ENCODE results near the gene RHBDD3. TPM values are rescaled to one million over a fixed set of nuclear protein-coding genes. Genes with fewer than 3 reads are reported as not detected.

Gene RHBDD3
- total and polyA plus RNA-seq, 2 donors, result 22.6 to 31.1 TPM

DNA sequence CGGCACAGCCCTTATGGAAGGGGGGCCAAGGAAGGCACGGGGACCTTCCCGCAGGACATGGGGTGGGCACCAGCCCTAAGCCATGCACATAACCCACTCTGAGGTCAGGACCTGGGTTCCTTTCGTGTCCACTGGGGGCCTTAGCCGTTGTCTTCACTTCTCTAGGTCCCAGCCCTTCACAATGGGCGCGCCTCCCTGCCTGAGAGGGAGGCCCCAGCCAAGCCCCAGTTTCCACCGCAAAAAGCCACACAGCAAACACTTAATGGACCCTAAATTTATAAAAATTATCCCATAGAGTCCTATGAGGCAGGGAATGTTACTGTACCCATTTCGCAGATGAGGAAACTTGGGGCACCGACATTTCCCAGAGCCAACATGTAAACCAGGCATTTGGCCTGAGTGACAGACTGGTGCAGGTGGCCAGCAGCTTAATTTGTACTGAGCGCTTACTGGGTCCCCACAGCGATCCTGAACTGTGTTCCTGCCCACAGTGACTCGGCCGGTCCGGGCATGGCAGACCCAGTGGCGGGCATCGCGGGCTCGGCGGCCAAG lies 39.9 kb upstream of the RHBDD3 start:
- WGBS, result 94% methylated on average over 20 of the region's 20 CpGs
- Histone ChIP-seq H3K4me3 (ENCODE audit: low read length in 2 of 2) (no peak overlapping the region), H3K27ac (ENCODE audit: low read depth in 1 of 2, low read length in 1 of 2) (no peak overlapping the region), H3K36me3 (ENCODE audit: control insufficient read depth in 2 of 2, insufficient read depth in 2 of 2, low read length in 1 of 2) (no peaks in the 10 kb centered on the region), H3K4me1 (ENCODE audit: control insufficient read depth in 2 of 2, insufficient read depth in 2 of 2, low read length in 2 of 2) (peaks cover 0 to 18% of the 10 kb centered on the region in 2 donors), H3K27me3 (ENCODE audit: control insufficient read depth in 2 of 2, insufficient read depth in 1 of 2, low read length in 1 of 2) (peaks cover 41 to 82% of the 10 kb centered on the region in 2 donors), H3K9me3 (ENCODE audit: control insufficient read depth in 2 of 2, insufficient read depth in 1 of 2, low read length in 1 of 2) (peaks cover 0 to 6% of the 10 kb centered on the region in 2 donors)
- no peak for DNase-seq (ENCODE audit: low read depth in 6 of 9, low spot score in 9 of 9)

DNA sequence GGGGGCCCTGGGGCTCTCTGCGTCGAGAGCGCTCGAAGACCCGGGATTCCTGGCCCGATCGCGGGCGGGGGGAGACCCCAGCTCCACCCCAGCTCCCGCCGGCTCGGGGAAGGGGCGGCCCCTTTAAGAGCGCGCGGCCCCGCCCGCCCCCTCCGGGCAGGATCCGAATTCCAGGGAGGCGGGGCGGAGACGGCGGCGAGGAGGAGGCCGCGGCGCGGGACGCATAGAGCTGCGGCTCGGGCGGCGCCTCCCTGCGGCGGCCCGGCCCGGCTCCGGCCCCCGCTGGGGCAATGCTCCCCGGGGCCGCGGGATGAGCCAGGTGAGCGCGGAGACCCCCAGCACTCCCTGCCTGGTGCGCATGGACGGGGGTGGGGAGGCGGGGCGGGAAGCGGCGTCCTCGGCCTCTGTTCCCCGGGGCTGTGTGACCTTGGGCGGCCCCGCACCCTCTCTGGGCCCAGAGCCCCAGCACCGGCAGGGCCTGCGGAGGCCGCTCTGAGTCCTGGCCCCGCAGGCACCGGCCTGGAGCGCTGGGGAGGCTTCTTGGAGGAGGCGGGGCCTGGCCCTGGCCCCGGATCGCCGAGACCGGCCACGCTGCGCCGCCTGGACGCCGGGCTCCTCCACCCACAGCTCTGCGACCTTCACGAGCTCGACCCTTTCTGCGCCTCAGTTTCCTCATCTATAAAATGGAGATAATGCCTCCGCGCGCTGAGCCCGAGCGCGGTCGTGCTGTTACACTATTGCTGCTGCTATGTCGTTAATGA lies 39.2 kb upstream of the RHBDD3 start:
- peaks cover 36 to 76% of the 10 kb centered on the region in 2 donors for H3K27me3 ChIP-seq (ENCODE audit: control insufficient read depth in 2 of 2, insufficient read depth in 1 of 2, low read length in 1 of 2)
- H3K27ac ChIP-seq (ENCODE audit: low read depth in 1 of 2, low read length in 1 of 2), result peak overlapping the region in 1 of 2 donors; percentile 32
- H3K36me3 ChIP-seq (ENCODE audit: control insufficient read depth in 2 of 2, insufficient read depth in 2 of 2, low read length in 1 of 2), result no peaks in the 10 kb centered on the region
- DNase-seq (ENCODE audit: low read depth in 6 of 9, low spot score in 9 of 9), result peak in 1 of 9 donors; percentile 32
- H3K9me3 ChIP-seq (ENCODE audit: control insufficient read depth in 2 of 2, insufficient read depth in 1 of 2, low read length in 1 of 2), result peaks cover 0 to 6% of the 10 kb centered on the region in 2 donors
- WGBS, result 17% methylated on average over 83 of the region's 83 CpGs
- peaks cover 0 to 18% of the 10 kb centered on the region in 2 donors for H3K4me1 ChIP-seq (ENCODE audit: control insufficient read depth in 2 of 2, insufficient read depth in 2 of 2, low read length in 2 of 2)
- H3K4me3 ChIP-seq (ENCODE audit: low read length in 2 of 2), result peak overlapping the region; percentile 39 to 50

DNA sequence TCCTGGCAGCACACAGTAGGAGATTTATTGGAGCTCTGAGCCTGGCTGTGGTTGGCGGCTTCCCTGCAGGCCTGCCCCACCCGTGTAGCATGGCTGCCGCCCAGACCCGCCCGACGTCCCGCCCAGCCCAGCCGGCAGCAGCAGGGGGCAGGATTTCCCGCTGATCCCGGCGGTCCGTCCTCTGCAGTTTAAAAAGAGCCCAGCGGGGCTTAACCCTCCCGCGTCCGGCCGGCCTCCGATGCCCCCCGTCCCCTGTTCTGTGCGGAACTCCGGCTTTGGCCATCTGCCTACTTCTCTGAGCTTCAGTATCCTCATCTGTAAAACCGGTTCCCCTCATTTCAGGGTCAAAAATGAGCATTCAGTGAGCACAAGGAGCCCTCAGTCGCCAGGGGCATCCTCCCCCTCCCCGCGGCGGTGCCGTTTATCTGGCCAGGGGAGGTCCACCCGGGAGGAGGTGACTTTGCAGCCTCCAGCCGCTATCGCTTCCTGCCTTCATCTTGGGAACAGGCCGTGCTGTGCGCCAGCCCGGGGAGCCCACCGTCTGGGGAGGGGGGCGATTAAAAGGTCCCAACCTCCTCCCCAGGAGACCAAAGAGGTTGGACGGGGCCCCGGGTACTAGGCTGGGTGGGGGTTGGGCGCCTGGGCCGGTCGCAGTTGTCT lies 38.5 kb upstream of the RHBDD3 start, which contains the start of gene GAS2L1:
Gene GAS2L1, plus strand, starts transcription at position 476 of the 660 bp plus-strand sequence. CDS start 1,456 bp downstream, outside the sequence.
- under 1% methylated on average over 40 of the region's 40 CpGs for WGBS
- Histone ChIP-seq H3K27ac (ENCODE audit: low read depth in 1 of 2, low read length in 1 of 2) (peak within 1 kb of the TSS in 1 of 2 donors; percentile 32), H3K4me1 (ENCODE audit: control insufficient read depth in 2 of 2, insufficient read depth in 2 of 2, low read length in 2 of 2) (peaks cover 0 to 18% of the 10 kb centered on the region in 2 donors), H3K9me3 (ENCODE audit: control insufficient read depth in 2 of 2, insufficient read depth in 1 of 2, low read length in 1 of 2) (peaks cover 0 to 6% of the 10 kb centered on the region in 2 donors), H3K36me3 (ENCODE audit: control insufficient read depth in 2 of 2, insufficient read depth in 2 of 2, low read length in 1 of 2) (peaks cover 2 to 3% of the 10 kb centered on the region in 2 donors), H3K4me3 (ENCODE audit: low read length in 2 of 2) (peak within 1 kb of the TSS; percentile 39 to 50), H3K27me3 (ENCODE audit: control insufficient read depth in 2 of 2, insufficient read depth in 1 of 2, low read length in 1 of 2) (peaks cover 29 to 70% of the 10 kb centered on the region in 2 donors)
- peak in 2 of 9 donors; percentile 18 to 21 for DNase-seq (ENCODE audit: low read depth in 6 of 9, low spot score in 9 of 9)

DNA sequence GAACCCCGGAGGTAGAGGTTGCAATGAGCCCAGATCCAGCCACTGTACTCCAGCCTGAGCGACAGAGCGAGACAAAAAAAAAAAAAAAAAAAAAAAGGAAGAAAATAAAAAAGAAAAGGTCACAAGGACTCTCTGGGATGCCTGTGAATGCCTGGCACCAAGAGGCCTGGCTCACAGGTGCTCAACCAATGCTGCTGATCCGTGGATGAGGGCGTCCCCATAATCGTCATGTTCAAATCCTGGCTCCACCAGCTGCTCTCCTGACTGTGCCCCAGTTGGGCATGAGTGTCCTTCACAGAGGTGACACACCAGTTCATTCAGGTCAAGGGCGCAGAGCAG lies 38.0 kb upstream of the RHBDD3 start:
- peaks cover 26 to 65% of the 10 kb centered on the region in 2 donors for H3K27me3 ChIP-seq (ENCODE audit: control insufficient read depth in 2 of 2, insufficient read depth in 1 of 2, low read length in 1 of 2)
- no peak for DNase-seq (ENCODE audit: low read depth in 6 of 9, low spot score in 9 of 9)
- peaks cover 0 to 6% of the 10 kb centered on the region in 2 donors for H3K9me3 ChIP-seq (ENCODE audit: control insufficient read depth in 2 of 2, insufficient read depth in 1 of 2, low read length in 1 of 2)
- 62% methylated on average over 7 of the region's 7 CpGs for WGBS
- no peak overlapping the region for H3K4me3 ChIP-seq (ENCODE audit: low read length in 2 of 2)
- H3K27ac ChIP-seq (ENCODE audit: low read depth in 1 of 2, low read length in 1 of 2), result no peak overlapping the region
- peaks cover 7% of the 10 kb centered on the region in 2 donors for H3K36me3 ChIP-seq (ENCODE audit: control insufficient read depth in 2 of 2, insufficient read depth in 2 of 2, low read length in 1 of 2)
- peaks cover 0 to 15% of the 10 kb centered on the region in 2 donors for H3K4me1 ChIP-seq (ENCODE audit: control insufficient read depth in 2 of 2, insufficient read depth in 2 of 2, low read length in 2 of 2)

DNA sequence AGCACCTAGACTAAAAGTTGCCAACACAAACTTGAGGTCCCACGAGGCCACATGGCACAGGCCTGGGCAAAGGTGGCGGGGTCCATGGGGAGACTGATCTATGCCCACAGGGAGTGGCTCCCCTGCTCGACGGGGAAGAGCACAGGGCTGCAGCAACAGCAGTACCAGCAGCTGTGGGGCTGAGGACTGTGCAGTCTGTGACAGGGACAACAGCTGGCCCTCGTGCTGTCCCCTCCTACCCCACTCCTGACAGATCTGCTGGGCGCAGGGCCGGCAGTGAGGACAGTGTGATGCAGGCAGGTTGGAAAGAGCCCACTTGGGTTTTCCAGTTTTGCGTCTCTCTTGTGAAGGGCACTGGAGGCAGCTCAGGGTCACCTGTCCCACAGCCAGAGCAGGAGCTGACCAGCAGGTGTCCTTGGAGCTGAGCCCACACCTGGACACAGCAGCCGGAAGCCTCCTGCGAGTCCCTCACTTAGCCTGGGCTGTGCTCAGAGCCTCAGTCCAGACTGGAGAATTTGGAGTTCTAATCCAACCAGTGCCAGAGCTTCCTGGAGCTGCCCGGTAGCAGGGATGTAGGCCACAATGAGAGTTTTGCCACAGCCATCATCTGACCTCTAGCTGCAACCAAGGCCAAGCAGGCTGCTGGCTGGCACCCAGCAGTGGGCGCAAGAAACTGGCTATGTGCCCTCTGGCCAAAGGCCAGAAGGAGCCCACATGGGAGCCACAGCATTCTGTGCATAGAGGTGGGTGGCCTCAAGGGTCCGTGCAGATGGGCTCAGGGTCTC lies 35.1 kb upstream of the RHBDD3 start:
- Histone ChIP-seq H3K36me3 (ENCODE audit: control insufficient read depth in 2 of 2, insufficient read depth in 2 of 2, low read length in 1 of 2) (peaks cover 30 to 35% of the 10 kb centered on the region in 2 donors), H3K27ac (ENCODE audit: low read depth in 1 of 2, low read length in 1 of 2) (no peak overlapping the region), H3K4me3 (ENCODE audit: low read length in 2 of 2) (no peak overlapping the region), H3K27me3 (ENCODE audit: control insufficient read depth in 2 of 2, insufficient read depth in 1 of 2, low read length in 1 of 2) (peaks cover 18 to 39% of the 10 kb centered on the region in 2 donors), H3K4me1 (ENCODE audit: control insufficient read depth in 2 of 2, insufficient read depth in 2 of 2, low read length in 2 of 2) (peaks cover 0 to 9% of the 10 kb centered on the region in 2 donors), H3K9me3 (ENCODE audit: control insufficient read depth in 2 of 2, insufficient read depth in 1 of 2, low read length in 1 of 2) (peaks cover 0 to 6% of the 10 kb centered on the region in 2 donors)
- 83% methylated on average over 13 of the region's 13 CpGs for WGBS
- DNase-seq (ENCODE audit: low read depth in 6 of 9, low spot score in 9 of 9), result no peak

DNA sequence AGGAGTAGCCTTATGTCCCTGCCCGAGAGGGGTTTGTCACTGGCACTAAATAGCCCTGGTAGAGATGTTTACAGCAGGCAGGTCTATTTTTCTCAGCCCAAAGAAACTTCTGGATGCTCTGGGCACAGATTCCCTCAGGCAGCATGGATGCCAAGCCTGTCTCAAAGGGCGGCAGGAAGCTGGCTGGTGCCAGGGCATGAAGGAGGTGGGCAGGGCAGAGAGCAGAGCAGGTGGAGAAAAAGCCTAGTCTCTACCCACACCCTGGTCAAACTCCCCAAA lies 34.6 kb upstream of the RHBDD3 start:
- Histone ChIP-seq H3K4me1 (ENCODE audit: control insufficient read depth in 2 of 2, insufficient read depth in 2 of 2, low read length in 2 of 2) (peaks cover 0 to 9% of the 10 kb centered on the region in 2 donors), H3K4me3 (ENCODE audit: low read length in 2 of 2) (no peak overlapping the region), H3K36me3 (ENCODE audit: control insufficient read depth in 2 of 2, insufficient read depth in 2 of 2, low read length in 1 of 2) (peaks cover 35 to 41% of the 10 kb centered on the region in 2 donors), H3K27me3 (ENCODE audit: control insufficient read depth in 2 of 2, insufficient read depth in 1 of 2, low read length in 1 of 2) (peaks cover 12 to 33% of the 10 kb centered on the region in 2 donors), H3K27ac (ENCODE audit: low read depth in 1 of 2, low read length in 1 of 2) (no peak overlapping the region), H3K9me3 (ENCODE audit: control insufficient read depth in 2 of 2, insufficient read depth in 1 of 2, low read length in 1 of 2) (peaks cover 0 to 6% of the 10 kb centered on the region in 2 donors)
- 94% methylated on average over 2 of the region's 2 CpGs for WGBS
- no peak for DNase-seq (ENCODE audit: low read depth in 6 of 9, low spot score in 9 of 9)

DNA sequence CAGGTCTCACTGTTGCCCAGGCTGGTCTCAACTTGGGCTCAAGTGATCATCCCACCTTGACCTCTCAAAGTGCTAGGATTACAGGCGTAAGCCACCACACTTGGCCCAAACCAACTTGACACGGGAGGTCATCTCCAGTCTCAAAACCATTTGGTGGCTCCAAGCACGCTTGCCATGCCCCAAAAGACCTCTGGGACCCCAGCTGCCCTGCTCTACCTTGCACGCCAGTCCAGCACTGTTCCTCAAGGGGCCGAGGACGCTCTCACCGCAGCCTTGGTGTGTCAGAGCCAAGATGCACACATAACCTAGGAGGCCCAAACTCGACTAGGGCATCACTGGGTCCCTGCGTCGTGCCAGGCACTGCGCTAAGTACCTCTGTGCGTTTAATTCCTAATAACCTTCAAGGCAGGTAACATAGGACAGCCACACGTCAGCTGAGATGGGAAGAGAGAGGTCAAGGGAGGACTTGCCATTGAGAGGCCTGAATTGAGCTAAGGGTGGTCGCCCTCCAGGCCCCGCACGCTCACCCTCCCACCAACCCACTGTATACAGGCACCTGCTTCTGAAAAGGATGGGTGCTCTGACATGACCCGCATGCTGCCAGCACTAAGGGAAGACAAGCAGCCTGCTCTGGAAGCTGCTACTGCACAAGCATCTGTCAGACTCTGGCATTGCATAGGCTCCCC lies 34.1 kb upstream of the RHBDD3 start:
- WGBS, result 98% methylated on average over 17 of the region's 17 CpGs
- Histone ChIP-seq H3K4me1 (ENCODE audit: control insufficient read depth in 2 of 2, insufficient read depth in 2 of 2, low read length in 2 of 2) (peaks cover 0 to 9% of the 10 kb centered on the region in 2 donors), H3K4me3 (ENCODE audit: low read length in 2 of 2) (no peak overlapping the region), H3K9me3 (ENCODE audit: control insufficient read depth in 2 of 2, insufficient read depth in 1 of 2, low read length in 1 of 2) (peaks cover 0 to 6% of the 10 kb centered on the region in 2 donors), H3K27me3 (ENCODE audit: control insufficient read depth in 2 of 2, insufficient read depth in 1 of 2, low read length in 1 of 2) (peaks cover 7 to 28% of the 10 kb centered on the region in 2 donors), H3K27ac (ENCODE audit: low read depth in 1 of 2, low read length in 1 of 2) (no peak overlapping the region), H3K36me3 (ENCODE audit: control insufficient read depth in 2 of 2, insufficient read depth in 2 of 2, low read length in 1 of 2) (peaks cover 40 to 46% of the 10 kb centered on the region in 2 donors)
- no peak for DNase-seq (ENCODE audit: low read depth in 6 of 9, low spot score in 9 of 9)

DNA sequence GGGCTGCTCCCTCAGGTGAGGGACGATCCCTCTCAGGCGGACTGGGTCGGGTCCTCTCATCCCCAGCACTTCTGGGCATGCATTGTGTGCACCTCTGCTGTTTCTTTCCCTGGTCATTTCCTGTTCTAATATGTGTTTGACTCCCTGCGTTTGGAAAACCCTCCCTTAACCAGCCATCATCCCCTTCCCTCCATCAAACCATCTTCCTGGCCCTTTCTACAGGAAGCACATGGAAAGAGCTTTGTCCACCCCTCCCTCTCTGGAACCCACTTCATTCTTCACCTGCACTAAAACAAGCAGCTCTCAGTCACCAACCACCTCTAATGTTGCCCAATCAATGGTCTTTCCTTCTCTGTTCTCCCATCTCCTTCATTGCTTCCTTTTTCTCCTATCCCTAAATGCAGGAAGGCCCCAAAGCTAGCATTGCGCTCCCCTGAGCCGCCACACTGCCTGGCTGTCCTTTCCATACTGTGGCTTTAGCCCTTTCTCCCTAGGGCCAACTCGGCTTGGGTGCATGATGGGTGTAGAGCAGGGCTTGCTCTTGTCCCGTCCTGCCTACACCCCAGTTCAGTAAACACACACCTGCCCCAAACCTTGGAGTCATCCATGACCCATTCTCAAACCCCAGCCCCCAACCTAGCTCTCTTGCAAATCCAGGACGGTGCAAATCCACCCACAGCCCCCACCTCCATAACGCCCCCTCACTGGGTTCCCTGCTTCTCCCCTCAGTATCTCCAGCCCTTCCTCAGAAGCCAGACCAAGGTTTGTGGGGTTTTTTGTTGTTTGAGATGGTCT lies 33.2 kb upstream of the RHBDD3 start:
- Histone ChIP-seq H3K4me3 (ENCODE audit: low read length in 2 of 2) (no peak overlapping the region), H3K9me3 (ENCODE audit: control insufficient read depth in 2 of 2, insufficient read depth in 1 of 2, low read length in 1 of 2) (no peaks in the 10 kb centered on the region), H3K36me3 (ENCODE audit: control insufficient read depth in 2 of 2, insufficient read depth in 2 of 2, low read length in 1 of 2) (peaks cover 48 to 54% of the 10 kb centered on the region in 2 donors), H3K27ac (ENCODE audit: low read depth in 1 of 2, low read length in 1 of 2) (no peak overlapping the region), H3K4me1 (ENCODE audit: control insufficient read depth in 2 of 2, insufficient read depth in 2 of 2, low read length in 2 of 2) (peaks cover 0 to 2% of the 10 kb centered on the region in 2 donors), H3K27me3 (ENCODE audit: control insufficient read depth in 2 of 2, insufficient read depth in 1 of 2, low read length in 1 of 2) (peaks cover 0 to 20% of the 10 kb centered on the region in 2 donors)
- WGBS, result 95% methylated on average over 10 of the region's 10 CpGs
- no peak for DNase-seq (ENCODE audit: low read depth in 6 of 9, low spot score in 9 of 9)

Data from thymus (tissue), 11 donors.